GM13977 (cell line): ENCODE measurements around the gene WNK4.
A peak's percentile ranks its signal among the peaks of the same experiment; 100 is the strongest.

Experiments
- DNase-seq: peaks from one replicate; pipeline ENCODE4 v3.0.0; 2012; ENCODE audit warnings: low spot score
- CTCF ChIP-seq: IDR thresholded peaks from 2 replicates; pipeline ENCODE4 v1.5.1; 2012; ENCODE audit warnings: mild to moderate bottlenecking, control low read depth; ENCODE audit not compliant: insufficient read depth; ENCODE audit errors: extremely low read depth, missing control alignments
- in situ Hi-C: fragments of 300-500 bp; cut with MboI; formaldehyde crosslinking; loops from one replicate; pipeline ENCODE4 v1.12.0; 2022; ENCODE audit warnings: low sequenced_read_pairs, low pct_unique_long_range_greater_than_20kb, mixed read lengths, inconsistent platforms; ENCODE audit not compliant: unreplicated experiment

The WNK4 gene

GRCh38 chr17:42845918-42846593 lies 65.6 kb downstream of the WNK4 start:
- in situ Hi-C loops: no loop called here
- TF ChIP-seq CTCF: no peak
- peak; percentile 37 for DNase-seq
